ENCODE results near the gene LRMDA. TPM values are rescaled to one million over a fixed set of nuclear protein-coding genes. Genes with fewer than 3 reads are reported as not detected.

Gene LRMDA
- total and polyA plus RNA-seq, 2 of the 13 experiments (the other 11 are each of a cell fraction or from before 2014, with no cell fraction given): 13.4 to 22.0 TPM

DNA sequence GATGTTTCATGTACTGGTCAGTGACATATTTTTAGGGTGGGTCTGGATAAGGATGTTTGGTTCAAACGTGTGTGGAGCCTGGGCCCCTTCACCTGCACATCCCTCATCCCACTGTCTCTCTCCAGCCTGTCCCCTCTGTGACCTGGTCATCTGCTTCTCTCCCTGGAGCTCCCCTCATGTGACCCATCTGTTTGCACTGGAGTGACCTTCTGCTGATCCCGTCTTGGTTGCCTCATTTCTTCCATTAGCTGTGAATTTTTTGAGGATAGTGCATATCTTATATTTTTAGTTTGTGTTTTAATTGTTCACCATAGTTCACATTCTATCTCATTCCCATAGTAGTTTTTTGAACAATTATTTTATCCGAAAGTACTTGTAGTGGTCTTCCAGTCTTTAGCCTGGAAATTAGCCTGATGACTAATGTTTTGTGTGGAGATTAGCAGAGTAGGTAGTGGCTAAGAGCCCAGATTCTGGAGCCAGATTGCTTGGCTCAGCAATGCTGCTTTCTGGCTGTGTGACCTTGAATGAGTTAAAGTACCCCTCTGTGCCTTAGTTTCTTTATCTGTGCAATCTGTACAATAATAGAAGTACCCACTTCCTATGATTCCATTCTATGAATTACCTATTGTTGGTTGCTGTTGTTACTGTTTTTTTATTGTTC, 224.5 kb downstream of the LRMDA start (continued):
- TF ChIP-seq, protein P1, sequence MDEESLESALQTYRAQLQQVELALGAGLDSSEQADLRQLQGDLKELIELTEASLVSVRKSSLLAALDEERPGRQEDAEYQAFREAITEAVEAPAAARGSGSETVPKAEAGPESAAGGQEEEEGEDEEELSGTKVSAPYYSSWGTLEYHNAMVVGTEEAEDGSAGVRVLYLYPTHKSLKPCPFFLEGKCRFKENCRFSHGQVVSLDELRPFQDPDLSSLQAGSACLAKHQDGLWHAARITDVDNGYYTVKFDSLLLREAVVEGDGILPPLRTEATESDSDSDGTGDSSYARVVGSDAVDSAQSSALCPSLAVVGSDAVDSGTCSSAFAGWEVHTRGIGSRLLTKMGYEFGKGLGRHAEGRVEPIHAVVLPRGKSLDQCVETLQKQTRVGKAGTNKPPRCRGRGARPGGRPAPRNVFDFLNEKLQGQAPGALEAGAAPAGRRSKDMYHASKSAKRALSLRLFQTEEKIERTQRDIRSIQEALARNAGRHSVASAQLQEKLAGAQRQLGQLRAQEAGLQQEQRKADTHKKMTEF (CRISPR knock-in tag; IDR thresholded peaks at IDR 0.05): no peak
- TF ChIP-seq EP300 (IDR thresholded peaks at IDR 0.05; ENCODE audit: low read depth in 2 of 2, low read length in 2 of 2) (0 out of 4 replicates have a peak, but pooled peaks of 1 of the 2 experiments have one; percentile 25), EP300 (CRISPR knock-in tag; IDR thresholded peaks at IDR 0.05; ENCODE audit: borderline replicate concordance) (no peak), PAWR (CRISPR knock-in tag; IDR thresholded peaks at IDR 0.05; ENCODE audit: borderline replicate concordance) (no peak), PAF1 (CRISPR knock-in tag; IDR thresholded peaks at IDR 0.05) (no peak), ZNF33A (CRISPR knock-in tag; IDR thresholded peaks at IDR 0.05; ENCODE audit: borderline replicate concordance) (no peak), YEATS4 (CRISPR knock-in tag; IDR thresholded peaks at IDR 0.05; ENCODE audit: borderline replicate concordance) (no peak)
- TF ChIP-seq, protein P2, sequence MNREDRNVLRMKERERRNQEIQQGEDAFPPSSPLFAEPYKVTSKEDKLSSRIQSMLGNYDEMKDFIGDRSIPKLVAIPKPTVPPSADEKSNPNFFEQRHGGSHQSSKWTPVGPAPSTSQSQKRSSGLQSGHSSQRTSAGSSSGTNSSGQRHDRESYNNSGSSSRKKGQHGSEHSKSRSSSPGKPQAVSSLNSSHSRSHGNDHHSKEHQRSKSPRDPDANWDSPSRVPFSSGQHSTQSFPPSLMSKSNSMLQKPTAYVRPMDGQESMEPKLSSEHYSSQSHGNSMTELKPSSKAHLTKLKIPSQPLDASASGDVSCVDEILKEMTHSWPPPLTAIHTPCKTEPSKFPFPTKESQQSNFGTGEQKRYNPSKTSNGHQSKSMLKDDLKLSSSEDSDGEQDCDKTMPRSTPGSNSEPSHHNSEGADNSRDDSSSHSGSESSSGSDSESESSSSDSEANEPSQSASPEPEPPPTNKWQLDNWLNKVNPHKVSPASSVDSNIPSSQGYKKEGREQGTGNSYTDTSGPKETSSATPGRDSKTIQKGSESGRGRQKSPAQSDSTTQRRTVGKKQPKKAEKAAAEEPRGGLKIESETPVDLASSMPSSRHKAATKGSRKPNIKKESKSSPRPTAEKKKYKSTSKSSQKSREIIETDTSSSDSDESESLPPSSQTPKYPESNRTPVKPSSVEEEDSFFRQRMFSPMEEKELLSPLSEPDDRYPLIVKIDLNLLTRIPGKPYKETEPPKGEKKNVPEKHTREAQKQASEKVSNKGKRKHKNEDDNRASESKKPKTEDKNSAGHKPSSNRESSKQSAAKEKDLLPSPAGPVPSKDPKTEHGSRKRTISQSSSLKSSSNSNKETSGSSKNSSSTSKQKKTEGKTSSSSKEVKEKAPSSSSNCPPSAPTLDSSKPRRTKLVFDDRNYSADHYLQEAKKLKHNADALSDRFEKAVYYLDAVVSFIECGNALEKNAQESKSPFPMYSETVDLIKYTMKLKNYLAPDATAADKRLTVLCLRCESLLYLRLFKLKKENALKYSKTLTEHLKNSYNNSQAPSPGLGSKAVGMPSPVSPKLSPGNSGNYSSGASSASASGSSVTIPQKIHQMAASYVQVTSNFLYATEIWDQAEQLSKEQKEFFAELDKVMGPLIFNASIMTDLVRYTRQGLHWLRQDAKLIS (CRISPR knock-in tag; IDR thresholded peaks at IDR 0.05): no peak
- TF ChIP-seq, protein P3, sequence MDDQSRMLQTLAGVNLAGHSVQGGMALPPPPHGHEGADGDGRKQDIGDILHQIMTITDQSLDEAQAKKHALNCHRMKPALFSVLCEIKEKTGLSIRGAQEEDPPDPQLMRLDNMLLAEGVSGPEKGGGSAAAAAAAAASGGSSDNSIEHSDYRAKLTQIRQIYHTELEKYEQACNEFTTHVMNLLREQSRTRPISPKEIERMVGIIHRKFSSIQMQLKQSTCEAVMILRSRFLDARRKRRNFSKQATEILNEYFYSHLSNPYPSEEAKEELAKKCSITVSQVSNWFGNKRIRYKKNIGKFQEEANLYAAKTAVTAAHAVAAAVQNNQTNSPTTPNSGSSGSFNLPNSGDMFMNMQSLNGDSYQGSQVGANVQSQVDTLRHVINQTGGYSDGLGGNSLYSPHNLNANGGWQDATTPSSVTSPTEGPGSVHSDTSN (CRISPR knock-in tag; IDR thresholded peaks at IDR 0.05; ENCODE audit: borderline replicate concordance): no peak
- TF ChIP-seq, protein P4, sequence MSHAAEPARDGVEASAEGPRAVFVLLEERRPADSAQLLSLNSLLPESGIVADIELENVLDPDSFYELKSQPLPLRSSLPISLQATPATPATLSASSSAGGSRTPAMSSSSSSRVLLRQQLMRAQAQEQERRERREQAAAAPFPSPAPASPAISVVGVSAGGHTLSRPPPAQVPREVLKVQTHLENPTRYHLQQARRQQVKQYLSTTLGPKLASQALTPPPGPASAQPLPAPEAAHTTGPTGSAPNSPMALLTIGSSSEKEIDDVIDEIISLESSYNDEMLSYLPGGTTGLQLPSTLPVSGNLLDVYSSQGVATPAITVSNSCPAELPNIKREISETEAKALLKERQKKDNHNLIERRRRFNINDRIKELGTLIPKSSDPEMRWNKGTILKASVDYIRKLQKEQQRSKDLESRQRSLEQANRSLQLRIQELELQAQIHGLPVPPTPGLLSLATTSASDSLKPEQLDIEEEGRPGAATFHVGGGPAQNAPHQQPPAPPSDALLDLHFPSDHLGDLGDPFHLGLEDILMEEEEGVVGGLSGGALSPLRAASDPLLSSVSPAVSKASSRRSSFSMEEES (CRISPR knock-in tag; IDR thresholded peaks at IDR 0.05): peak; percentile 84
- TF ChIP-seq, protein P5, sequence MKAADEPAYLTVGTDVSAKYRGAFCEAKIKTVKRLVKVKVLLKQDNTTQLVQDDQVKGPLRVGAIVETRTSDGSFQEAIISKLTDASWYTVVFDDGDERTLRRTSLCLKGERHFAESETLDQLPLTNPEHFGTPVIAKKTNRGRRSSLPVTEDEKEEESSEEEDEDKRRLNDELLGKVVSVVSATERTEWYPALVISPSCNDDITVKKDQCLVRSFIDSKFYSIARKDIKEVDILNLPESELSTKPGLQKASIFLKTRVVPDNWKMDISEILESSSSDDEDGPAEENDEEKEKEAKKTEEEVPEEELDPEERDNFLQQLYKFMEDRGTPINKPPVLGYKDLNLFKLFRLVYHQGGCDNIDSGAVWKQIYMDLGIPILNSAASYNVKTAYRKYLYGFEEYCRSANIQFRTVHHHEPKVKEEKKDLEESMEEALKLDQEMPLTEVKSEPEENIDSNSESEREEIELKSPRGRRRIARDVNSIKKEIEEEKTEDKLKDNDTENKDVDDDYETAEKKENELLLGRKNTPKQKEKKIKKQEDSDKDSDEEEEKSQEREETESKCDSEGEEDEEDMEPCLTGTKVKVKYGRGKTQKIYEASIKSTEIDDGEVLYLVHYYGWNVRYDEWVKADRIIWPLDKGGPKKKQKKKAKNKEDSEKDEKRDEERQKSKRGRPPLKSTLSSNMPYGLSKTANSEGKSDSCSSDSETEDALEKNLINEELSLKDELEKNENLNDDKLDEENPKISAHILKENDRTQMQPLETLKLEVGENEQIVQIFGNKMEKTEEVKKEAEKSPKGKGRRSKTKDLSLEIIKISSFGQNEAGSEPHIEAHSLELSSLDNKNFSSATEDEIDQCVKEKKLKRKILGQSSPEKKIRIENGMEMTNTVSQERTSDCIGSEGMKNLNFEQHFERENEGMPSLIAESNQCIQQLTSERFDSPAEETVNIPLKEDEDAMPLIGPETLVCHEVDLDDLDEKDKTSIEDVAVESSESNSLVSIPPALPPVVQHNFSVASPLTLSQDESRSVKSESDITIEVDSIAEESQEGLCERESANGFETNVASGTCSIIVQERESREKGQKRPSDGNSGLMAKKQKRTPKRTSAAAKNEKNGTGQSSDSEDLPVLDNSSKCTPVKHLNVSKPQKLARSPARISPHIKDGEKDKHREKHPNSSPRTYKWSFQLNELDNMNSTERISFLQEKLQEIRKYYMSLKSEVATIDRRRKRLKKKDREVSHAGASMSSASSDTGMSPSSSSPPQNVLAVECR (CRISPR knock-in tag; IDR thresholded peaks at IDR 0.05; ENCODE audit: borderline replicate concordance): no peak

Data from HepG2 (cell line).